GM23338 (cell line): ENCODE measurements around the gene CFAP57. TPM values are rescaled to one million over a fixed set of nuclear protein-coding genes. Genes with fewer than 3 reads are reported as not detected.

ENCODE experiments used
- CREB1 ChIP-seq: fragments of 250-450 bp; sonication (Bioruptor Pico); IDR thresholded peaks from 2 replicates; pipeline ENCODE4 v1.5.0; 2020; ENCODE audit warnings: low read depth, mild to moderate bottlenecking, moderate library complexity
- EZH2 ChIP-seq: fragments of 200-600 bp; sonication (generic); IDR thresholded peaks from one replicate; pipeline ENCODE4 v1.8.0; 2017; ENCODE audit warnings: antibody characterized with exemption, mild to moderate bottlenecking, low read depth; ENCODE audit not compliant: unreplicated experiment
- EZH2phosphoT487 ChIP-seq: fragments of 200-600 bp; sonication (generic); IDR thresholded peaks from one replicate; pipeline ENCODE4 v1.8.1; 2018; ENCODE audit warnings: antibody characterized with exemption; ENCODE audit not compliant: unreplicated experiment
- polyA plus RNA-seq: library from polyadenylated mRNA; unstranded; fragments of >200 nt; fragmentation: Nextera tagmentation; extraction: Ambion mirVana; gene quantifications from 2 replicates; pipeline ENCODE4 v1.2.1, GENCODE V29; 2016
- total RNA-seq: library from RNA; depleted of rRNA; stranded (reverse); fragments of >200 nt; shearing (Covaris generic); gene quantifications from 2 replicates; pipeline ENCODE4 v1.2.3, GENCODE V29; 2014
- TF ChIP-seq, protein P1 (sequence below): fragments of 250-450 bp; sonication (Bioruptor Pico); IDR thresholded peaks from 2 replicates; pipeline ENCODE4 v1.5.0; 2020; ENCODE audit warnings: mild to moderate bottlenecking, moderate library complexity
- TF ChIP-seq, protein P2 (sequence below): IDR thresholded peaks from one replicate; pipeline ENCODE4 v1.6.1; 2018; ENCODE audit warnings: antibody characterized with exemption; ENCODE audit not compliant: unreplicated experiment
- TF ChIP-seq, protein P3 (sequence below), 2 experiments: fragments of 200-600 bp in 1 of 2; sonication (generic) in 1 of 2; conservative IDR thresholded peaks; 2 replicates each; pipeline versions ENCODE4 v1.5.1 to v1.6.1; 2016 to 2017; ENCODE audit warnings: antibody characterized with exemption in 2 of 2, low read depth in 2 of 2, mild to moderate bottlenecking in 2 of 2, moderate library complexity in 1 of 2
- TF ChIP-seq, protein P4 (sequence below): IDR thresholded peaks from 2 replicates; pipeline ENCODE4 v1.6.1; 2016; ENCODE audit warnings: antibody characterized with exemption

CFAP57 gene
- total and polyA plus RNA-seq, 2 experiments from 2014 or later = 0.37 to 0.38 TPM

DNA sequence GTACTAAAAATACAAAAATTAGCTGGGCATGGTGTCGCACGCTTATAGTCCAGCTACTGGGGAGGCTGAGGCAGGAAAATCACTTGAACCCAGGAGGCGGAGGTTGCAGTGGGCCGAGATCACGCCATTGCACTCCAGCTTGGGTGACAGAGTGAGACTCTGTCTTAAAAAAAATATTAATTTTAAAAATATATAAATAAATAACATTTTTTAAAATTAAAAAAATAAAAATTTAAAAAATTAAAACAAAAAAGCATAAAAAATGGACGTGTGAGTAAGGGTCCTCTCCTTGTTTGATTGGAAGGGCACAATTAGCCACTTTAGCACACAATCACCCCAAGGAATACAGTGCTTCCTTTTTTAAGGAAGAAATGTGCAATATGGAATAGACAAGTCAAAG is 18.7 kb upstream of the CFAP57 start (continued):
- TF ChIP-seq, protein P1, sequence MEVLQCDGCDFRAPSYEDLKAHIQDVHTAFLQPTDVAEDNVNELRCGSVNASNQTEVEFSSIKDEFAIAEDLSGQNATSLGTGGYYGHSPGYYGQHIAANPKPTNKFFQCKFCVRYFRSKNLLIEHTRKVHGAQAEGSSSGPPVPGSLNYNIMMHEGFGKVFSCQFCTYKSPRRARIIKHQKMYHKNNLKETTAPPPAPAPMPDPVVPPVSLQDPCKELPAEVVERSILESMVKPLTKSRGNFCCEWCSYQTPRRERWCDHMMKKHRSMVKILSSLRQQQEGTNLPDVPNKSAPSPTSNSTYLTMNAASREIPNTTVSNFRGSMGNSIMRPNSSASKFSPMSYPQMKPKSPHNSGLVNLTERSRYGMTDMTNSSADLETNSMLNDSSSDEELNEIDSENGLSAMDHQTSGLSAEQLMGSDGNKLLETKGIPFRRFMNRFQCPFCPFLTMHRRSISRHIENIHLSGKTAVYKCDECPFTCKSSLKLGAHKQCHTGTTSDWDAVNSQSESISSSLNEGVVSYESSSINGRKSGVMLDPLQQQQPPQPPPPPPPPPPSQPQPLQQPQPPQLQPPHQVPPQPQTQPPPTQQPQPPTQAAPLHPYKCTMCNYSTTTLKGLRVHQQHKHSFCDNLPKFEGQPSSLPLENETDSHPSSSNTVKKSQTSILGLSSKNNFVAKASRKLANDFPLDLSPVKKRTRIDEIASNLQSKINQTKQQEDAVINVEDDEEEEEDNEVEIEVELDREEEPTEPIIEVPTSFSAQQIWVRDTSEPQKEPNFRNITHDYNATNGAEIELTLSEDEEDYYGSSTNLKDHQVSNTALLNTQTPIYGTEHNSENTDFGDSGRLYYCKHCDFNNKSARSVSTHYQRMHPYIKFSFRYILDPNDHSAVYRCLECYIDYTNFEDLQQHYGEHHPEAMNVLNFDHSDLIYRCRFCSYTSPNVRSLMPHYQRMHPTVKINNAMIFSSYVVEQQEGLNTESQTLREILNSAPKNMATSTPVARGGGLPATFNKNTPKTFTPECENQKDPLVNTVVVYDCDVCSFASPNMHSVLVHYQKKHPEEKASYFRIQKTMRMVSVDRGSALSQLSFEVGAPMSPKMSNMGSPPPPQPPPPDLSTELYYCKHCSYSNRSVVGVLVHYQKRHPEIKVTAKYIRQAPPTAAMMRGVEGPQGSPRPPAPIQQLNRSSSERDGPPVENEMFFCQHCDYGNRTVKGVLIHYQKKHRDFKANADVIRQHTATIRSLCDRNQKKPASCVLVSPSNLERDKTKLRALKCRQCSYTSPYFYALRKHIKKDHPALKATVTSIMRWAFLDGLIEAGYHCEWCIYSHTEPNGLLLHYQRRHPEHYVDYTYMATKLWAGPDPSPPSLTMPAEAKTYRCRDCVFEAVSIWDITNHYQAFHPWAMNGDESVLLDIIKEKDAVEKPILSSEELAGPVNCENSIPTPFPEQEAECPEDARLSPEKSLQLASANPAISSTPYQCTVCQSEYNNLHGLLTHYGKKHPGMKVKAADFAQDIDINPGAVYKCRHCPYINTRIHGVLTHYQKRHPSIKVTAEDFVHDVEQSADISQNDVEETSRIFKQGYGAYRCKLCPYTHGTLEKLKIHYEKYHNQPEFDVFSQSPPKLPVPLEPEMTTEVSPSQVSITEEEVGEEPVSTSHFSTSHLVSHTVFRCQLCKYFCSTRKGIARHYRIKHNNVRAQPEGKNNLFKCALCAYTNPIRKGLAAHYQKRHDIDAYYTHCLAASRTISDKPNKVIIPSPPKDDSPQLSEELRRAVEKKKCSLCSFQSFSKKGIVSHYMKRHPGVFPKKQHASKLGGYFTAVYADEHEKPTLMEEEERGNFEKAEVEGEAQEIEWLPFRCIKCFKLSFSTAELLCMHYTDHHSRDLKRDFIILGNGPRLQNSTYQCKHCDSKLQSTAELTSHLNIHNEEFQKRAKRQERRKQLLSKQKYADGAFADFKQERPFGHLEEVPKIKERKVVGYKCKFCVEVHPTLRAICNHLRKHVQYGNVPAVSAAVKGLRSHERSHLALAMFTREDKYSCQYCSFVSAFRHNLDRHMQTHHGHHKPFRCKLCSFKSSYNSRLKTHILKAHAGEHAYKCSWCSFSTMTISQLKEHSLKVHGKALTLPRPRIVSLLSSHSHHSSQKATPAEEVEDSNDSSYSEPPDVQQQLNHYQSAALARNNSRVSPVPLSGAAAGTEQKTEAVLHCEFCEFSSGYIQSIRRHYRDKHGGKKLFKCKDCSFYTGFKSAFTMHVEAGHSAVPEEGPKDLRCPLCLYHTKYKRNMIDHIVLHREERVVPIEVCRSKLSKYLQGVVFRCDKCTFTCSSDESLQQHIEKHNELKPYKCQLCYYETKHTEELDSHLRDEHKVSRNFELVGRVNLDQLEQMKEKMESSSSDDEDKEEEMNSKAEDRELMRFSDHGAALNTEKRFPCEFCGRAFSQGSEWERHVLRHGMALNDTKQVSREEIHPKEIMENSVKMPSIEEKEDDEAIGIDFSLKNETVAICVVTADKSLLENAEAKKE = no peak
- no peak for TF ChIP-seq EZH2phosphoT487
- TF ChIP-seq, protein P2, sequence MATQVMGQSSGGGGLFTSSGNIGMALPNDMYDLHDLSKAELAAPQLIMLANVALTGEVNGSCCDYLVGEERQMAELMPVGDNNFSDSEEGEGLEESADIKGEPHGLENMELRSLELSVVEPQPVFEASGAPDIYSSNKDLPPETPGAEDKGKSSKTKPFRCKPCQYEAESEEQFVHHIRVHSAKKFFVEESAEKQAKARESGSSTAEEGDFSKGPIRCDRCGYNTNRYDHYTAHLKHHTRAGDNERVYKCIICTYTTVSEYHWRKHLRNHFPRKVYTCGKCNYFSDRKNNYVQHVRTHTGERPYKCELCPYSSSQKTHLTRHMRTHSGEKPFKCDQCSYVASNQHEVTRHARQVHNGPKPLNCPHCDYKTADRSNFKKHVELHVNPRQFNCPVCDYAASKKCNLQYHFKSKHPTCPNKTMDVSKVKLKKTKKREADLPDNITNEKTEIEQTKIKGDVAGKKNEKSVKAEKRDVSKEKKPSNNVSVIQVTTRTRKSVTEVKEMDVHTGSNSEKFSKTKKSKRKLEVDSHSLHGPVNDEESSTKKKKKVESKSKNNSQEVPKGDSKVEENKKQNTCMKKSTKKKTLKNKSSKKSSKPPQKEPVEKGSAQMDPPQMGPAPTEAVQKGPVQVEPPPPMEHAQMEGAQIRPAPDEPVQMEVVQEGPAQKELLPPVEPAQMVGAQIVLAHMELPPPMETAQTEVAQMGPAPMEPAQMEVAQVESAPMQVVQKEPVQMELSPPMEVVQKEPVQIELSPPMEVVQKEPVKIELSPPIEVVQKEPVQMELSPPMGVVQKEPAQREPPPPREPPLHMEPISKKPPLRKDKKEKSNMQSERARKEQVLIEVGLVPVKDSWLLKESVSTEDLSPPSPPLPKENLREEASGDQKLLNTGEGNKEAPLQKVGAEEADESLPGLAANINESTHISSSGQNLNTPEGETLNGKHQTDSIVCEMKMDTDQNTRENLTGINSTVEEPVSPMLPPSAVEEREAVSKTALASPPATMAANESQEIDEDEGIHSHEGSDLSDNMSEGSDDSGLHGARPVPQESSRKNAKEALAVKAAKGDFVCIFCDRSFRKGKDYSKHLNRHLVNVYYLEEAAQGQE = no peak
- TF ChIP-seq, protein P3, sequence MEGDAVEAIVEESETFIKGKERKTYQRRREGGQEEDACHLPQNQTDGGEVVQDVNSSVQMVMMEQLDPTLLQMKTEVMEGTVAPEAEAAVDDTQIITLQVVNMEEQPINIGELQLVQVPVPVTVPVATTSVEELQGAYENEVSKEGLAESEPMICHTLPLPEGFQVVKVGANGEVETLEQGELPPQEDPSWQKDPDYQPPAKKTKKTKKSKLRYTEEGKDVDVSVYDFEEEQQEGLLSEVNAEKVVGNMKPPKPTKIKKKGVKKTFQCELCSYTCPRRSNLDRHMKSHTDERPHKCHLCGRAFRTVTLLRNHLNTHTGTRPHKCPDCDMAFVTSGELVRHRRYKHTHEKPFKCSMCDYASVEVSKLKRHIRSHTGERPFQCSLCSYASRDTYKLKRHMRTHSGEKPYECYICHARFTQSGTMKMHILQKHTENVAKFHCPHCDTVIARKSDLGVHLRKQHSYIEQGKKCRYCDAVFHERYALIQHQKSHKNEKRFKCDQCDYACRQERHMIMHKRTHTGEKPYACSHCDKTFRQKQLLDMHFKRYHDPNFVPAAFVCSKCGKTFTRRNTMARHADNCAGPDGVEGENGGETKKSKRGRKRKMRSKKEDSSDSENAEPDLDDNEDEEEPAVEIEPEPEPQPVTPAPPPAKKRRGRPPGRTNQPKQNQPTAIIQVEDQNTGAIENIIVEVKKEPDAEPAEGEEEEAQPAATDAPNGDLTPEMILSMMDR (conservative IDR thresholded peaks at IDR 0.05; ENCODE audit: low read depth in 2 of 2) = no peak
- TF ChIP-seq EZH2 = no peak
- TF ChIP-seq, protein P4, sequence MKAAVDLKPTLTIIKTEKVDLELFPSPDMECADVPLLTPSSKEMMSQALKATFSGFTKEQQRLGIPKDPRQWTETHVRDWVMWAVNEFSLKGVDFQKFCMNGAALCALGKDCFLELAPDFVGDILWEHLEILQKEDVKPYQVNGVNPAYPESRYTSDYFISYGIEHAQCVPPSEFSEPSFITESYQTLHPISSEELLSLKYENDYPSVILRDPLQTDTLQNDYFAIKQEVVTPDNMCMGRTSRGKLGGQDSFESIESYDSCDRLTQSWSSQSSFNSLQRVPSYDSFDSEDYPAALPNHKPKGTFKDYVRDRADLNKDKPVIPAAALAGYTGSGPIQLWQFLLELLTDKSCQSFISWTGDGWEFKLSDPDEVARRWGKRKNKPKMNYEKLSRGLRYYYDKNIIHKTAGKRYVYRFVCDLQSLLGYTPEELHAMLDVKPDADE = no peak
- TF ChIP-seq CREB1 (CRISPR knock-in tag) = no peak
